GM12874 (cell line): ENCODE results near the gene TFAP2A.

Source experiments
- TF ChIP-seq, protein P1 (sequence below): IDR thresholded peaks from 2 replicates; pipeline ENCODE4 v1.5.1; 2011; ENCODE audit warnings: low read depth, mild to moderate bottlenecking, control low read depth, low read length, moderate library complexity; ENCODE audit not compliant: insufficient read depth

The TFAP2A gene

DNA sequence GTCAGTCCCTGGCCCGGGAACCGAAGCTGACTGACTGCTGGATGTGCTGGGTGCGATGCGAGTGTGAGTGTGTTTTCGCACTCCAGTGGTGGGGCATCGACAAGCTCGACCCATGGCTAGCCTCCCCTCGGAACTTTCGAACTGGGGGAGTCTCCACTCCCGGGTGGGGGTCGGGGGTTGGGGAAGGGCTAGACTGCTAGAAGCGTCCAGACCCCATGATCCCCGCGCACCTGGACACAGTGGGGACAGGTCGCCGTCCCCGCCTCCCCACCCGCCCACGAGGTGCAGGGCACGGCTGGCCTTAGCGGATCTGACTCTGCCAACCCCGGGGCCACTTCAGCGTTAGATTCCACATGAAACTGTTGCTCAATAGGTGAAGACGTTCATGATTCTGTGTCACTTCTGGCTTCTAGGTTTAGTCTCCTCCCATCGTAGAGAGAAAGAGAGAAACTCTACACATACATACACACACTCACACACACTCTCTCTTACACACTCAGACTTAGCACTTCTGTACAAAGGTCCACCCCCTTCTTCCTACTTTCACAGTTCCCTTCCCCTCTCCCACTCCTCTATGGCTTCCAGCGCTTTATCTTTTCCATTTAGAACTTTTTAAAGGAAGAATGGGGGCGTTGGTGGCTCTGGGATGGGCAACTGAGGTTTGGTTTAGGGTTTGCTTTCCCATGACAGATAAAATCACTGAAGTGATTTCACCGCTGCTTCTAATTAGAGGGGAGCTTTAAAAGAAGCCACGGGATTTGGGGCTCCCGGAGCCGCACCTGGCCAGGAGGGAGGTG, 5.1 kb upstream of the TFAP2A start:
- TF ChIP-seq, protein P1, sequence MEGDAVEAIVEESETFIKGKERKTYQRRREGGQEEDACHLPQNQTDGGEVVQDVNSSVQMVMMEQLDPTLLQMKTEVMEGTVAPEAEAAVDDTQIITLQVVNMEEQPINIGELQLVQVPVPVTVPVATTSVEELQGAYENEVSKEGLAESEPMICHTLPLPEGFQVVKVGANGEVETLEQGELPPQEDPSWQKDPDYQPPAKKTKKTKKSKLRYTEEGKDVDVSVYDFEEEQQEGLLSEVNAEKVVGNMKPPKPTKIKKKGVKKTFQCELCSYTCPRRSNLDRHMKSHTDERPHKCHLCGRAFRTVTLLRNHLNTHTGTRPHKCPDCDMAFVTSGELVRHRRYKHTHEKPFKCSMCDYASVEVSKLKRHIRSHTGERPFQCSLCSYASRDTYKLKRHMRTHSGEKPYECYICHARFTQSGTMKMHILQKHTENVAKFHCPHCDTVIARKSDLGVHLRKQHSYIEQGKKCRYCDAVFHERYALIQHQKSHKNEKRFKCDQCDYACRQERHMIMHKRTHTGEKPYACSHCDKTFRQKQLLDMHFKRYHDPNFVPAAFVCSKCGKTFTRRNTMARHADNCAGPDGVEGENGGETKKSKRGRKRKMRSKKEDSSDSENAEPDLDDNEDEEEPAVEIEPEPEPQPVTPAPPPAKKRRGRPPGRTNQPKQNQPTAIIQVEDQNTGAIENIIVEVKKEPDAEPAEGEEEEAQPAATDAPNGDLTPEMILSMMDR = no peak

DNA sequence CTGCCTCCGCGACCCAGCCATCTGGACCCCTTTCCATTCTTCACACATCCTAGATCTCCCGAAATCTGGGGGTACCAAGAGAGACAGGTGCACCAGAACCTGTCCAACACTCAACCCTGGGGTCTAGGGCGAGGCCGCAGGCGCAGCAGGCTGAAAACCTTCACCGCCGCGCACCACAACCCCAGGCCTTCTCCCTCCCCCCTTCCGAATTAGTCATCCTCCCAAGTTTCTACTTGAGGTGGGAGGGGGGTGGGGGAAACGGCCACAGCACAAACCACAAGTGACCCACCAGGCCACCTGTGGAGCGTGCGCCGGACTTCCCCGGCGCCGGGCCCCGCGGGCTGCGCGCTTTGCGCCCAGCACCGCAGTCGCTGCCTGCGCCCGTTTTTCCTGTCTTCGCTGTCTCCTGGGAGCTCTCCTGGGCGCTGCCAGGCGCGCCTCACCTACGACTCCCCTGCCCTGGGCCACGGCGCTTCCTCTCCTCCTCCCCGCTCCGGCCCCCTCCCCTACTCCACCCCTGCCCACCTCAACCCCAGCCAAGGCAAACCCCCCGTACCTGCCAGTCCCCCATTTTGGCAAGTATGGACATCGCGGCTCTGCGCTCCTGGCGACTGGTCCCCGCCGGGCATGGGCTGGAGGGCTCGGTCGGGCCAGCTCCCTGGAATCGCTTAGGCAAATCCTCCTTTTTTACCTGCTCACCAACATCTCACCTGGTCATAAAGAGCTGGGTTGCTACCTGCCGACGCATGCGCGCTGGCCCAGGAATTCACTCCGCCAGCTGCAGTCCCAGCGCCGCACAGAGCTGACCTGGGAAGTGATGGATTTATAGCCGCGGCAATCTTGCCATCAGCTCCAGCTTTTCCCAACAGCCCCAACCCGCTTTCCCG, 4.2 kb upstream of the TFAP2A start:
- TF ChIP-seq, protein P1 = no peak

GRCh38 chr6:10418361-10418861, 3.5 kb upstream of the TFAP2A start:
- TF ChIP-seq, protein P1 = no peak

GRCh38 chr6:10417681-10418104, 2.8 kb upstream of the TFAP2A start:
- TF ChIP-seq, protein P1 = no peak

DNA sequence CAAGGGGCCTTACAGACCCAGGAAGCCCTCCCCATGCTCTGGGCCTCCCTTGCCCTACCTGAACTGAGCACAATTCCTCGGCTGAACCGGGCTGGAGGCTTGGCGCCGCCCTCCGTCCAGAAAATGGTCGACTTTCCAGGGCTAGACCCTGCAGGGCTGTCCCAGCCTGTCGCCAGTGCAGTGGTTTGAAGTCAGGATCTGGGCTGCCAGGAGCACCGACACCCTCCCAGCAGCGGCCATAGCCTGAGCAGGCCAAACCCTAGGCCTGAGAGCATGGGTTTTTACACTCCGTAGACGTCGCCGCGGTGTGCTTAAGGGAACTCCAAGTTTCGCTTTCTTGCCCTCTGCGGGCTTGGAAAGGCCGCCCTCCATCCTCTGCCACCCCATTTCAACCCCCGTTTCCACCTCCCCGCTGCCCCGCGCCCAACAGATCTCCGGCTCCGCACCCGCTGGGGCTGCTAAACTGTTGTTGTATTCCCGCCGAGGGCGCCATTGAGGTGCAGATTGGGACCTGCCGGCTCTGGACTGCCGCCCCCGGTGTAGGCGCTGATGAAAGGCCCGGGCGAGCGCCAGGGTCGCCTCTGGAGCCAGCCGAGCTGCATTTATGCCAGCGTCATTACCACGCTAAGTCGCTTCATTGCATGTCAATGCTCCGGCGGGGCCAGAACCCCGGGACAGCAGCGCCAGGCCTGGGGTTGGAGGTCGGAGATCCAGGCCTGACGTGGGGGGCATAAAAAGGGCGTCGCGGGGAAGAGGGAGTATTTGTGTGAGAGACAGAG, 2.2 kb upstream of the TFAP2A start:
- TF ChIP-seq, protein P1 = no peak

- TF ChIP-seq, protein P1 = no peak
Observed at GRCh38 chr6:10416516-10416862, 1.6 kb upstream of the TFAP2A start.
